ENCODE measurements around the gene PPP1R15B.

PPP1R15B gene

GRCh38 chr1:204366759-204367158 is 44.9 kb downstream of the PPP1R15B start:
- no peak for DNase-seq

- DNase-seq = peak; percentile 69
Observed at GRCh38 chr1:204363335-204364114, 48.1 kb downstream of the PPP1R15B start.

- DNase-seq = no peak
Observed at GRCh38 chr1:204362984-204363334, 48.7 kb downstream of the PPP1R15B start.

GRCh38 chr1:204361781-204362180 is 49.8 kb downstream of the PPP1R15B start:
- DNase-seq = no peak

GRCh38 chr1:204361341-204361771 is 50.3 kb downstream of the PPP1R15B start:
- no peak for DNase-seq

- DNase-seq = no peak
Observed at GRCh38 chr1:204360314-204360713, 51.3 kb downstream of the PPP1R15B start.

GRCh38 chr1:204359474-204360255 is 52.0 kb downstream of the PPP1R15B start, which contains the start of gene PLEKHA6:
PLEKHA6 (minus strand) TSS chr1:204359929; CDS start chr1:204273727, 86,202 bp downstream.
- DNase-seq = peak; percentile 63

- no peak for DNase-seq
Observed at GRCh38 chr1:204359131-204359473, 52.5 kb downstream of the PPP1R15B start.

GRCh38 chr1:204358605-204359004 is 53.0 kb downstream of the PPP1R15B start:
- DNase-seq = no peak

GRCh38 chr1:204357551-204358490 is 53.8 kb downstream of the PPP1R15B start:
- DNase-seq = no peak

- no peak for DNase-seq
Observed at GRCh38 chr1:204356997-204357396, 54.6 kb downstream of the PPP1R15B start.

- DNase-seq = no peak
Observed at GRCh38 chr1:204355913-204356312, 55.7 kb downstream of the PPP1R15B start.

GRCh38 chr1:204354579-204354978 is 57.0 kb downstream of the PPP1R15B start:
- no peak for DNase-seq
